Gastrocnemius medialis (tissue), 4 donors: Measurements from ENCODE around the gene LYST.

ENCODE experiments used
- POLR2A ChIP-seq, 2 donors: fragments of 450-650 bp; IDR thresholded peaks; one replicate each; pipeline ENCODE4 v1.6.1; 2017; ENCODE audit warnings: antibody characterized with exemption in 2 of 2, mild to moderate bottlenecking in 2 of 2, moderate library complexity in 2 of 2
- TF ChIP-seq, protein P1 (sequence below), 5 experiments: fragments of 450-650 bp in 3 of 5; fragments of 200-600 bp in 2 of 5; sonication (generic) in 2 of 5; IDR thresholded peaks in 4 of 5; conservative IDR thresholded peaks in 1 of 5; 1 replicate in 4 of 5; 2 replicates in 1 of 5; pipeline ENCODE4 v1.5.1; 2016 to 2019; ENCODE audit warnings: antibody characterized with exemption in 5 of 5, mild to moderate bottlenecking in 3 of 5, moderate library complexity in 3 of 5

DNA sequence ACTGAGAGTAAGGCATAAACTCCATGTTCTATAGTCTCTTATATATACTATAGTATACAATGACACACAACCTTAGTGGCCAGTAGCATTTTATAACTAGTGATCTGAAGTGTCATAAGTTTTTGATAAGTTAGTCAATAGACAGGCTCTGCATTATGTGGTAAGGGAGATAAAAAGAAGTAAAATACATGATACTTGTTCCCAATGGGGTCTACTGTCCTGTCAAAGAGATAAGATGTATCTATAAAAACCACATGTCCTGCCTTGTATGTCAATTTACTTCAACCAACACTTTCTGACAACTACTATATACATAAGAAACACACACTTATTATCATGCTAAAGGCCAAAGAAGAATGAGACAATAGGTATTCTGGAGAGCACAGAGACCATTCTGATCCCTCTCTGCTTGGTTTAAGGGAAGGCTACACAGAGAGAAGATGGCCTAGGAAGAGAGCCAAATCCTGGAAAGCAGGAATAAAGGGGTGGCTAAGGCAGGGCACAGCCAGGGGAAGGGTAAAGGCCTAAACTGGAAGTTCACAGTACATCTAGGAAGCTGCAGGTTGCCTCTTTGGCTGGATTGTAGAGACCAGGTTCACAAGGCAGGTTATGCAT lies 91.4 kb downstream of the LYST start:
- no peak for TF ChIP-seq POLR2A (IDR thresholded peaks at IDR 0.05)
- TF ChIP-seq, protein P1, sequence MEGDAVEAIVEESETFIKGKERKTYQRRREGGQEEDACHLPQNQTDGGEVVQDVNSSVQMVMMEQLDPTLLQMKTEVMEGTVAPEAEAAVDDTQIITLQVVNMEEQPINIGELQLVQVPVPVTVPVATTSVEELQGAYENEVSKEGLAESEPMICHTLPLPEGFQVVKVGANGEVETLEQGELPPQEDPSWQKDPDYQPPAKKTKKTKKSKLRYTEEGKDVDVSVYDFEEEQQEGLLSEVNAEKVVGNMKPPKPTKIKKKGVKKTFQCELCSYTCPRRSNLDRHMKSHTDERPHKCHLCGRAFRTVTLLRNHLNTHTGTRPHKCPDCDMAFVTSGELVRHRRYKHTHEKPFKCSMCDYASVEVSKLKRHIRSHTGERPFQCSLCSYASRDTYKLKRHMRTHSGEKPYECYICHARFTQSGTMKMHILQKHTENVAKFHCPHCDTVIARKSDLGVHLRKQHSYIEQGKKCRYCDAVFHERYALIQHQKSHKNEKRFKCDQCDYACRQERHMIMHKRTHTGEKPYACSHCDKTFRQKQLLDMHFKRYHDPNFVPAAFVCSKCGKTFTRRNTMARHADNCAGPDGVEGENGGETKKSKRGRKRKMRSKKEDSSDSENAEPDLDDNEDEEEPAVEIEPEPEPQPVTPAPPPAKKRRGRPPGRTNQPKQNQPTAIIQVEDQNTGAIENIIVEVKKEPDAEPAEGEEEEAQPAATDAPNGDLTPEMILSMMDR (IDR thresholded peaks at IDR 0.05 in 4 of 5, conservative IDR thresholded peaks at IDR 0.05 in 1 of 5), result no peak
